RKO (cell line): ENCODE results near the gene RINL.
A peak's percentile ranks its signal among the peaks of the same experiment; 100 is the strongest.
"Not testable (repeated sequence)": the region's sequence is repeated elsewhere in the genome, so short reads cannot be mapped to it uniquely, and the experiment has no call there.

Source experiments
- DNase-seq: peaks from one replicate; pipeline ENCODE4 v3.0.0-alpha.2; 2016; ENCODE audit warnings: low spot score

Gene RINL

GRCh38 chr19:38875656-38876395, 2.2 kb downstream of the RINL start:
- no peak for DNase-seq

DNA sequence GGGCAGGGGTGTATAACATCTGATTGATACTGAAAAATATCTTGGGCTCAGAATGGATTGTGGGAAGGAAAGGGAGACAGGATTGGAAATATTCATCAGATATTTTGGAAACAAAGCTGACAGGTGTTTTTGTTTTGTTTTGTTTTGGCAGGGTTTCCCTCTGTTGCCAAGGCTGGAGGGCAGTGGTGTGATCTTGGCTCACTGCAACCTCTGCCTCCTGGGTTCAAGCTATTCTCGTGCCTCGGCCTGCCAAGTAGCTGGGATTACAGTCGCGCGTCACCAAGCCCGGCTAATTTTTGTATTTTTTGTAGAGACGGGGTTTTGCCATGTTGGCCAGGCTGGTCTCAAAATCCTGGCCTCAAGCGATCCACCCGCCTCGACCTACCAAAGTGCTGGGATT, 4.7 kb downstream of the RINL start:
- DNase-seq: not testable (repeated sequence)

- DNase-seq: no peak
Measured at GRCh38 chr19:38870612-38871011, 7.5 kb downstream of the RINL start.

- DNase-seq: no peak
Measured at GRCh38 chr19:38869836-38870607, 8.1 kb downstream of the RINL start.

GRCh38 chr19:38869160-38869835, 8.8 kb downstream of the RINL start:
- DNase-seq: no peak

DNA sequence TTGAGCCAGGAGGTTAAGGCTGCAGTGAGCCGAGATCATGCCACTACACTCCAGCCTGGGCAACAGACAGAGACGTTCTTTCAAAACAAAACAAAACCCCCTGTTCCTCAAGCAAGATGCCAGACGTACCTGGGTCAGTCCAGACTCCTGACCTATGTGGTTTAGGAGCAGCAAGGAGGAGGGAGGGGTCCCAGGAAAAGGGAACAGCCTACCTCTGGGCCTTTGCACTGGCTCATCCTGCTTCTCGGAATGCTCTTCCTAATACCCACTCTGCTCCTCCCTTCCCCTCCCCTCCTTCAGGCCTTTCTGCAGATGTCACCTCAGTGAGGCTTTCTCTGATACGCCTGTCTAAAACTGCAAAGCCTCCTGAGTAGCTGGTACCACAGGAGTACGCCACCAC, 9.5 kb downstream of the RINL start:
- no peak for DNase-seq

- no peak for DNase-seq
Measured at GRCh38 chr19:38867171-38867780, 10.8 kb downstream of the RINL start.

DNA sequence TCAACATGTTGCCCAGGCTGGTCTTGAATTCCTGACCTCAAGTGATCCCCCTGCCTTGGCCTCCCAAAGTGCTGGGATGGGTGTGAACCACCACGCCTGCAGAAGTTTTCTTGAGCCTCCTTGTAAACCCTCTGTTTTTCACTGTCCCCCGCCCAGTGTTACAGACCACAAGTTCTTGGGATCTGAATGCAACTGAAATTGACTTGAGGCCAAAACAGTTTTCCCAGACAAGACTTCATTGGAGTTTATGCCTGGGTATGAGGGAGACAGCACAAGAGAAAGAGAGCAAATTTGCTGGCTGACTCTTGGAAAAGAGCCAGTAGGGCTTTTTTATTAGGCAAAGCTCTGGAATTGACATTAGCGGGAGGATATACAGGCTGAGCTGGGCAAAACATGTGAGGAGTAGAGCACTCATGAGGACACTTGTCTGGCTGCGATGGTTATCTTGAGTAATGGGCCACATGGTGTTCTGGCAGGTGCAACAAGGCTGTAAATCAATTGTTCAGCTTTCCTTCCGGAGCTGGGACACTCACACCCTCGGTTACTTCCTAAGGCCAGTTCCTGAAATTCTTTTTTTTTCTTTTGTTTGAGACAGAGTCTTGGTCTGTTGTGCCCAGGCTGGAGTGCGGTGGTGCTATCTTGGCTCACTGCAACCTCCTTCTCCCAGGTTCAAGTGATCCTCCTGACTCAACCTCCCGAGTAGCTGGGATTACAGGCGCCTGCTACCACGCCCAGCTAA, 15.6 kb downstream of the RINL start:
- DNase-seq: no peak

- DNase-seq: no peak
Measured at GRCh38 chr19:38861368-38861767, 16.7 kb downstream of the RINL start.

GRCh38 chr19:38859631-38860204, 18.4 kb downstream of the RINL start:
- not testable (repeated sequence) for DNase-seq

- DNase-seq: no peak
Measured at GRCh38 chr19:38856813-38857212, 21.3 kb downstream of the RINL start.

- DNase-seq: not testable (repeated sequence)
Measured at GRCh38 chr19:38855751-38856150, 22.3 kb downstream of the RINL start.

DNA sequence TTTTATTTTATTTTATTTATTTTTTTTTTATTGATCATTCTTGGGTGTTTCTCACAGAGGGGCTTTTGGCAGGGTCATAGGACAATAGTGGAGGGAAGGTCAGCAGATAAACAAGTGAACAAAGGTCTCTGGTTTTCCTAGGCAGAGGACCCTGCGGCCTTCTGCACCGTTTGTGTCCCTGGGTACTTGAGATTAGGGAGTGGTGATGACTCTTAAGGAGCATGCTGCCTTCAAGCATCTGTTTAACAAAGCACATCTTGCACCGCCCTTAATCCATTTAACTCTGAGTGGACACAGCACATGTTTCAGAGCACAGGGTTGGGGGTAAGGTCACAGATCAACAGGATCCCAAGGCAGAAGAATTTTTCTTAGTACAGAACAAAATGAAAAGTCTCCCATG, 23.1 kb downstream of the RINL start:
- not testable (repeated sequence) for DNase-seq

- DNase-seq: no peak
Measured at GRCh38 chr19:38853214-38853613, 24.9 kb downstream of the RINL start.

DNA sequence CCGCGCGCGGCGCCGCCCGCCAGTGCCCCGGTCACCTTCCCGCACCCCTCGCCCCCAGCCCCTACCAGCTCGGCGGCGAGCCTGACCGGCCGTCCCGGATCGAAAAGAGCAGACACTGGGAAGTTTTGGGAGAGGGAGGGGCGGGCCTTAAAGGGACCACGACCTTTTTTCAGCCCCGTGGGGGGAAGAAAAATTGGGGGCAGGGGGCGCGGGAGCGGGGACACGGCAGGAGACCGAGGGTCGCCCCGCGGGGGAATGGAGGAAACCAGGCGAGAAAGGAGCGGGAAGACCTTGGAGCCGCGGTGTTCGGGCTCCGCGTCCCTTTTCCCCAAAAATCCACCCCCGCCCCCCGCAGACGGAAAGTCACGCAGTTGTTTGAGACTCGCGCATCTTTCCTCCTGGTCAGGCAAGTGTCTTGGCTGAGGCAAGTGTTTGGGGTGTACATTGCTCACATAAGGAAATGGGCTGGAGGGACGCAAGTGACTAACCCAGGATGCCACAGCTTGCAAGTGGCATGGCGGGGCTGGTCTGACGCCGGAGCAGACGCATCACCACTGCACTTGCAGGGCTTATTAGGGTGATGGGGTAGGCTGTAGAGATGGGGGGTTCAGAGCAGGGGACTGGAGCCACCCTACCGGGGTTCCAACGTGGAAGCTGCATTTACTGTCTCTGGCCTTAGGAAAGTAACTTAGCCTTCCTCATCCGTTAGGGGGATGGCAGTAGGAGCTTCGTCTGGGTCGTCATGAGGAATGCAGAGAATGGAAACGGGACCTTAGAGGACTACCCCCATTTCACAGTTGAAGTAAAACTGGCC, 25.6 kb downstream of the RINL start:
- DNase-seq: peak; percentile 89

GRCh38 chr19:38851622-38852230, 26.3 kb downstream of the RINL start:
- peak; percentile 94 for DNase-seq

DNA sequence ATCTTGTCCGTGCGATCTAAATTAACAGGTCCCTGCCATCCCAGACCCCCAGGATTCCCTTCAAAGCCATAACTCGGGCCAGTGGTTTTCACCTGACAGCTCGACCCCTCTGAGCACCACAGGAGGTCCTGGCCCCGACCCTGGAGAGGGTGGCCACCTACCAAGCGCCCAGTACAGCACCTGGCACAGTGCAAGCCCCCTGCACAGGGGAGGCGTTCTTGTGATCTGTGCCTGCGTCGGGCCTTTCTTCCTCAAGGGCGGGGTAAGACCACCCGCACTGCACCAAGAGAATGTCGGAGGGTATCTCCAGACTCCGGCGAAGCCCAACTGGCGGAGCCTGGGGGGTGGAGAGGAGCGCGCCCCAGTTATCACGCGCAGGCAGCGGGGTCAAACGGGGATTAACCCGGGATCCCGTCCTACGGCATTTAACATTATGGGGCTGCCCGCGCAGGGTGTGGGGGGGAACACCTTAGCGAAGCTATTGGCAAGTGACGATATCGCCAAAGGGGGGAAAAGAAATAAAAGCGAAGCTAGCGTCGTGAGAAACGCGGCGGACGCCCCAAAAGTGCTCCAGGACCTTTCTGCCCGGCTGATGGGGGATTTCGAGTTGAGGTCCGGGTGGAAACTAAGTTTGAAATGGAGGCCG, 27.0 kb downstream of the RINL start:
- no peak for DNase-seq

- DNase-seq: no peak
Measured at GRCh38 chr19:38850436-38850975, 27.6 kb downstream of the RINL start.

GRCh38 chr19:38849860-38850435, 28.1 kb downstream of the RINL start, which contains the start of gene HNRNPL:
Gene HNRNPL (minus strand): TSS chr19:38849986. CDS start chr19:38849966, 20 bp downstream.
- DNase-seq: peak; percentile 100
